Effector CD8-positive, alpha-beta T cell (primary cell): ENCODE results near the gene RHOT1.
A peak's percentile ranks its signal among the peaks of the same experiment; 100 is the strongest.
"Not testable (repeated sequence)": the region's sequence is repeated elsewhere in the genome, so short reads cannot be mapped to it uniquely, and the experiment has no call there.

ENCODE experiments used
- DNase-seq: peaks from one replicate; lab custom pipeline; 2025; lab: John Stamatoyannopoulos, UW
- total RNA-seq, 4 experiments: gene quantifications; one replicate each; lab custom pipeline; 2026; lab: John Stamatoyannopoulos, UW

RHOT1 gene
- 50.2 to 61.1 (median 57.2) reads per million in 4 experiments for total RNA-seq

- peak; percentile 45 for DNase-seq
Measured at GRCh38 chr17:32142038-32142856, at the start of gene RHOT1. TSS of gene RHOT1 (plus strand) at chr17:32142502. CDS start at chr17:32142693, 191 bp downstream.

- DNase-seq, result no peak
Measured at GRCh38 chr17:32099686-32100085, 42.6 kb upstream of the RHOT1 start.

GRCh38 chr17:32100323-32100722 is 42.0 kb upstream of the RHOT1 start:
- DNase-seq, result not testable (repeated sequence)

GRCh38 chr17:32100971-32101631 is 41.2 kb upstream of the RHOT1 start:
- no peak for DNase-seq

GRCh38 chr17:32102172-32102571 is 40.1 kb upstream of the RHOT1 start:
- DNase-seq, result no peak

GRCh38 chr17:32102646-32103186 is 39.6 kb upstream of the RHOT1 start:
- DNase-seq, result no peak

- DNase-seq, result no peak
Measured at GRCh38 chr17:32103476-32104113, 38.7 kb upstream of the RHOT1 start.

- no peak for DNase-seq
Measured at GRCh38 chr17:32104158-32104557, 38.1 kb upstream of the RHOT1 start.

GRCh38 chr17:32106471-32106981 is 35.8 kb upstream of the RHOT1 start:
- DNase-seq, result not testable (repeated sequence)

GRCh38 chr17:32107194-32107593 is 35.1 kb upstream of the RHOT1 start:
- DNase-seq, result not testable (repeated sequence)

GRCh38 chr17:32110596-32110995 is 31.7 kb upstream of the RHOT1 start:
- no peak for DNase-seq

GRCh38 chr17:32111141-32111771 is 31.0 kb upstream of the RHOT1 start:
- DNase-seq, result no peak

- no peak for DNase-seq
Measured at GRCh38 chr17:32112416-32112815, 29.9 kb upstream of the RHOT1 start.

- DNase-seq, result no peak
Measured at GRCh38 chr17:32114536-32114935, 27.8 kb upstream of the RHOT1 start.

GRCh38 chr17:32115546-32115945 is 26.8 kb upstream of the RHOT1 start:
- not testable (repeated sequence) for DNase-seq

GRCh38 chr17:32116937-32117336 is 25.4 kb upstream of the RHOT1 start:
- no peak for DNase-seq

- DNase-seq, result no peak
Measured at GRCh38 chr17:32117399-32117798, 24.9 kb upstream of the RHOT1 start.

- not testable (repeated sequence) for DNase-seq
Measured at GRCh38 chr17:32118088-32118487, 24.2 kb upstream of the RHOT1 start.

- DNase-seq, result no peak
Measured at GRCh38 chr17:32118835-32119234, 23.5 kb upstream of the RHOT1 start.

- no peak for DNase-seq
Measured at GRCh38 chr17:32120141-32120540, 22.2 kb upstream of the RHOT1 start.

- no peak for DNase-seq
Measured at GRCh38 chr17:32120716-32121115, 21.6 kb upstream of the RHOT1 start.

- no peak for DNase-seq
Measured at GRCh38 chr17:32123782-32124181, 18.5 kb upstream of the RHOT1 start.
